GM18873 (cell line): ENCODE measurements around the gene MINDY4.

ENCODE experiments used
- ATAC-seq: cut with Tn5 transposase; IDR thresholded peaks from one replicate; pipeline ENCODE4 v1.9.1; 2021; ENCODE audit warnings: mild to moderate bottlenecking, moderate library complexity, moderate number of reproducible peaks; ENCODE audit not compliant: unreplicated experiment, low FRiP score

MINDY4 gene

GRCh38 chr7:30771174-30771879, at the start of gene MINDY4:
Gene MINDY4 (plus strand): TSS chr7:30771417. CDS start chr7:30771494, 77 bp downstream.
- ATAC-seq, result peak; percentile 74

DNA sequence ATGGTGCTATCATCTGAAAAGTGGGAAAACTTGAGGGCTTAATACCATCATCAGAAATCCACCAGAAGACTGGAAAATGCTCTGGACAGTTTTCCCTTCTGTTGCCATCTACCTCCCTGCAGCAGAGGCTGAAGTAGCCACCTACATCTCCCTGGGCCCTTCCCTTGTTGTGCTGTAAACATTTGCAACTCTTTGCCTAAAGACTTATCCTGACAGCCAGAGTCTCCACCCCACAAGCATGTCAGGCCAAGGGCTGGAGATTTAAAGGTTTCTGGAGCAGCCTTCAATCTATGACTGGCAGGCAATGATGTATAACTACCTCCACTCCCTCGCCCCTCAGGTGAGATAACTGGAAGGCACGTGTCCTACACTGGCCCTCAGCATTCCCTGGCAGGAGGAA, 49.0 kb upstream of the MINDY4 start:
- no peak for ATAC-seq

- no peak for ATAC-seq
Observed at GRCh38 chr7:30722671-30723070, 48.5 kb upstream of the MINDY4 start.

GRCh38 chr7:30723776-30724175, 47.4 kb upstream of the MINDY4 start:
- ATAC-seq, result no peak

DNA sequence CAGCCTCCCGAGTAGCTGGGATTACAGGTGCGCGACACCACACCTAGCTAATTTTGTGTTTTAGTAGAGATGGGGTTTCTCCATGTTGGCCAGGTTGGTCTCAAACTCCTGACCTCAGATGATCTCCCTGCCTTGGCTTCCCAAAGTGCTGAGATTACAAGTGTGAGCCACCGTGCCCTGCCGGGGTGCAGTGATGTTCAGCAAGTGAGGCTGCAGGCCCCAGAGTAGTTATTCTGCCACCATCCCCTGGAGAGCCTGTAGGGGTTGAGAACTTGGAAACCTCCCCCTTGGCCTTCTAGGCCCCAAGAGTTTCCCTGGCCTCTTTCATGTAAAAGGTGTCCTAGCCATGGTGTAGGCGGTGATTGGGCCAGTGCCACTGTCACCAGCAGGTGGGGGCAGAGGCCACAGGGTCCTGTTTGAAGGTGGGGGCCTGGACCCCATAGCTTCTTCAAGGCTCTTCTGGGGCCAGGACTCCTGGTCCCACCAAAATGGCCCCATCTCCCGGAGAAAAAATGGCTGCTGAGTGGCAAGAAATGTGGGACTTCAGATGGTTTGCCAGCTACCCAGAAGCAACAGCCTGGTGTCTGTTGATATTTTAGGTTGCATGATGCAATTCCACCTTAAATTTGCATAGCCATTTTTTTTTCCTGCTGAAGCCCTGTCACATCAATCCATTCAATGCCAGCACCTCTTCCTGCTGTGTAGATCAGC, 44.8 kb upstream of the MINDY4 start:
- no peak for ATAC-seq

GRCh38 chr7:30727061-30727945, 43.9 kb upstream of the MINDY4 start:
- no peak for ATAC-seq

DNA sequence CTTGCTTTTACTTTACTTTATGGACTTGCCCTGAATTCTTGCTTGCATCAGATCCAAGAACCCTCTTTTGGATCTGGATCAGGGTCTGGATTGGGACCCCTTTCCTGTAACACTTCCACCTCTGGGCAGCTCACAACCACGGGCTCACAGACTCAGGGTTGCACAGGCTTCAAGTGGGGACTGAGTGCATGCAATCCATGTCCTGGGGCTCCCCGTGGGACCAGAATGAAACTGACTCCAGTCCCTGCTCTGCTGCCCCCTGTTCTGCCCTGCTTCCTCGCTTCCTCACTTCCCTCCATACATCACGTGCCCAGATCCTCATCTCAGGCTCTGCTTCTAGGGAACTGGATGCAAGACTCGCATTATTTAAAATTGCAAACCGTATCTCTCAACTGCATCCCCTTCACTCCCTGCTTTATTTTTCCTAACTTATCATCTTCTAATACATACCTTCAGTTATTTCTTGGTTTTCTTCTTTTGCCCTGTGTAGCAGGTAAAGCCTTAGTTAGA, 42.6 kb upstream of the MINDY4 start:
- no peak for ATAC-seq

DNA sequence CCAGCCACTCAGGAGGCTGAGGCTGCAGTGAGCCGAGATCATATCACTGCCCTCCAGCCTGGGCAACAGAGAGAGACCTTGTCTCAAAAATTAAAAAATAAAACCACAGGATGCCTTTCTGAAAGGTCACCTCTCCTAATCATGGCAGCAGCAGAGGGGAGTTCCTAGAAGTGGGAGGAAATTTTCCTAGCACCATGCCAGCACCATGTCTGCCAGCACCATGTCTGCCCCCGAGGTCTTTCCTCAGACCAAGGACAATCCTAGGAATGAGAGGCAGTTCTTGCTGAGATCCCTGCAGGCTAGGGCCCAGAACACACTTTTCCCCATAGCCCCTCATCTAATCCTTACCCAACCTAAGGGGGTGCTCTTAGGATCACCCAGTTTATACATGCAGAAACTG, 41.6 kb upstream of the MINDY4 start:
- no peak for ATAC-seq

- ATAC-seq, result no peak
Observed at GRCh38 chr7:30730097-30730496, 41.1 kb upstream of the MINDY4 start.

- no peak for ATAC-seq
Observed at GRCh38 chr7:30730996-30731395, 40.2 kb upstream of the MINDY4 start.

- no peak for ATAC-seq
Observed at GRCh38 chr7:30731581-30731980, 39.6 kb upstream of the MINDY4 start.

GRCh38 chr7:30732606-30733005, 38.6 kb upstream of the MINDY4 start:
- no peak for ATAC-seq

- ATAC-seq, result no peak
Observed at GRCh38 chr7:30733216-30733615, 38.0 kb upstream of the MINDY4 start.

- ATAC-seq, result no peak
Observed at GRCh38 chr7:30733691-30734090, 37.5 kb upstream of the MINDY4 start.

GRCh38 chr7:30734497-30734896, 36.7 kb upstream of the MINDY4 start:
- ATAC-seq, result no peak

DNA sequence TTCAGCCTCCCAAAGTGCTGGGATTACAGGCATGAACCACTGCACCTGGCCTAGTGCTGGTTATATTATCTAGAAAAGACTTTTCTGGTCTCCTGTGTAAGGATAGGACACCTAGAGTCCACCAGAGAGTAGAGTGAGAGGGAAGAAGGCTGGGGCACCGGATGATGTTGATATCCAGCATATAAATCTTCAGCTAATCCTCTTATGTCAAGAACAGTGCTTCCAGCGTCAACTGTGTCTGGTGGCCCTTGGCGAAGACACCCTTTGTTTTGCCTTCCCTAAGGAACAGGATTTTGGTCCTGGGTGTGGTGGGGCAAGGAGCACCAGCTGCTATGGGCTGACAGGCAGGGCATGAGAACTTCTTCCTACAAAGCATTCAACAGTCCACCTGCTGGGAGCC, 35.6 kb upstream of the MINDY4 start:
- ATAC-seq, result no peak

DNA sequence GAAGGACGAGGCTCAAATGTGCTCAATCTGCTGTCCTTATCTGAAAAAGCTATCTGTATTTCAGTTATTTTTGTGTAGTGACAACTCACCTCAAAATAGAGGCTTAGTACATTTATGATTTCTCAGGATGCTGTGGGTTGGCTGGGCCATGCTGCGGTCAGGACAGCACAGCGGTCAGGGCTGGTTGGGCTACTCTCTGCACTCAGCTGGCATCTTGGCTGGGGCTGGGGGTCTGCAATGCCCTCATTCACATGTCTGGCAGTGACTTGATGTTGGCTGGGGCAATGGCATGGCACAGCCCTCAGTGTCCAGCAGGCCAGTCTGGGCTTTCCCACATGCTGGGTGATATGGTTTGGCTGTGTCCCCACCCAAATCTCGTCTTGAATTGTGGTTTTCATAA, 34.9 kb upstream of the MINDY4 start:
- ATAC-seq, result no peak

GRCh38 chr7:30738026-30738915, 32.9 kb upstream of the MINDY4 start:
- no peak for ATAC-seq

GRCh38 chr7:30739691-30740090, 31.5 kb upstream of the MINDY4 start:
- no peak for ATAC-seq
